NCI-H187 treated with DMSO at 0.1 percent for 48 hours (cell line): Measurements from ENCODE around the gene KCTD10.

Experiments
- DNase-seq: peaks from one replicate; lab custom pipeline; 2025; lab: John Stamatoyannopoulos, UW

Gene KCTD10, protein sequence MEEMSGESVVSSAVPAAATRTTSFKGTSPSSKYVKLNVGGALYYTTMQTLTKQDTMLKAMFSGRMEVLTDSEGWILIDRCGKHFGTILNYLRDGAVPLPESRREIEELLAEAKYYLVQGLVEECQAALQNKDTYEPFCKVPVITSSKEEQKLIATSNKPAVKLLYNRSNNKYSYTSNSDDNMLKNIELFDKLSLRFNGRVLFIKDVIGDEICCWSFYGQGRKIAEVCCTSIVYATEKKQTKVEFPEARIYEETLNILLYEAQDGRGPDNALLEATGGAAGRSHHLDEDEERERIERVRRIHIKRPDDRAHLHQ

DNA sequence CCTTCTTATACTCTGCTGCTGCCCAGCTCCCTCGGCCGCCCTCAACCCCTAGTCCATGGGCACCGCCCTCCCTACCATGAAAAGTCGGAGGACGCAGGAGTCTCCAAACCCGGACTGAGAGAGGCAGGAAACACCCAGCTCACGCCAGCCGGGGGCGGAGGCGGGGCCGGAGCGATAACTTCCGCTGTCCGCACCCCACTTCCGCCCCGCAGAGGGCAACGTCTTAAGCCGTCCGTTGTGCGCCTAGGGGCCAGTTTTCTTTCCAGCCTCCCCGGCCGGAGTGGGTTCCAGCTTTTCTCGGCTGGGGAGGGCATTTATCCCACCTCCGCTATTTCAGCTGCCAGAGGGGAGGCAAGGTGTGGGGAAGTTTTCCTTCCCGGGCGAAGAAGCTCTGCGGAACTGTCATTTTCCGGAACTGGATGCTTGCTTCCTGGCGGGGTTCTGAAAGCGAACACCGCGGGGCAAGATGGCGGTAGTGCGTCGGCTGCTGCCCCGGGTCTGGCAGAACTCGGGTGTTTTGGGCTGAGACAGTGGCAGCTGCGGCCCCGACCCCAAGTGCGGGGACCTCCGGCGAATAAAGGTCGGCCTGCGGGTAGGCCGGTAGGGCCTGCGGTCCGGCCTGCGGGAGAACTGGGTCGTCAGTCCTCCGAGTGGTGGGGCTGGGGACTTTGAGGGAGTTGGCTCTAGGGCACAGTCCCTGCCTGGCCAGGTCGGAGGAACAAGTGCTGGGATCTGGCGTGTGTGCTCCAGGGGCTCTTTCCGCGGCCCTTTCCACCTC lies at the start of gene KCTD10, which contains the start of gene UBE3B:
TSS of gene KCTD10 (minus strand) at position 116 of the 778 bp plus-strand sequence. CDS start at position 78, 38 bp downstream.
TSS of gene UBE3B (plus strand) at position 450 of the 778 bp plus-strand sequence. CDS start 5,918 bp downstream, outside the sequence.
- DNase-seq = peak; percentile 46

DNA sequence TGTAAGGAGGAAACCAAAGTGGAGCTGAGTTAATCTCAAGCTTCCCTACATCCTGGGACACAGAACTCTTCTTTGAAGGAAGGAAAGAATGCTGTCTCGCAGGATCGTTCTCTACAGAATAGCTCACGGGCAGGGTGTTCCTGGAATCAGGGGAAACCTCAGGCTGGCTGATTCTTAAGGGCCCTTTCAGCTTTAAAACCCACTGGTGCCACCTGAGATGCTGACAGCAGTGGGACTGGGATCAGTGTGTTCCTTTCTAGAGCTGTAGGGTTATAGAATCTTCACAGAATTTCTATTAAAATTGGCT lies 48.1 kb upstream of the KCTD10 start:
- no peak for DNase-seq

DNA sequence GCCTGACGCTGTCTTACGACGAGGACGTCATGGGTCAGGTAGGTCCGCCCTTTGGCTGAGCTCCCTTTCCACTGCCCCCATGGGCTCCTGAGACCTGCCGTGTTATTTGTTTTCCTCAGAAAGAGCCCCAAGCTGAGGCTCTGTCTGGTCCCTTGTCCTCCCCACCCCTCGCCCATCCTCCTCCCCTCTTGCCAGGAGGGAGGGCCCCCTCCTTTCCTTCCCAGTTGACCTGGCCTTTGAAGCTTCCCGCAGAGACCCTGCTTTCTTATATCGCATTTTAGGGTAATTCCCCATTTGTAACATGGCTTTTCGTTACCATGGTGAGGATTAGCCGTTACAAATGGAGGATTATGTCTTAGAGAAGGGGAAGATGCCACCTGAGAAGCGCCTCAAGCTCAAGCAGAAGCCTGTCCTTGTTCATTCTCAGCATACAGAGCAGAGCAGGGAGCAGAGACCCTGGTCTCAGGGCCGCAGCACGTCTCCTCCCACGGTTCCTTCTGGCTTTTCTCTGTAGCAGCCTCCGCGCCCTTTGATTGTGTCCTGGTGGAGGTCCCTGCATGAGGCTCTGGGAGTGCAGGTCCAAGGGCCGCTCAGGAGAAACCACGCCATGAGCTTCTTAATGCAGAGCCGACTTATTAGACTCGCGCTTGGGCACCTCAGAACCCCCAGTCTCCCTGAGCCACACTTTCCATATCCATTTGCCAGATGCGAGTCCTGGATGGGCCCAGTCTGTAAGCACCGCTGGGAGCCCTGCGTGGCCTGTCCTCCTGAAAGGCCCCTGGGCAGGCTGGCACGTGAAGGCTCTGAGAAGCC lies 47.6 kb upstream of the KCTD10 start:
- no peak for DNase-seq

DNA sequence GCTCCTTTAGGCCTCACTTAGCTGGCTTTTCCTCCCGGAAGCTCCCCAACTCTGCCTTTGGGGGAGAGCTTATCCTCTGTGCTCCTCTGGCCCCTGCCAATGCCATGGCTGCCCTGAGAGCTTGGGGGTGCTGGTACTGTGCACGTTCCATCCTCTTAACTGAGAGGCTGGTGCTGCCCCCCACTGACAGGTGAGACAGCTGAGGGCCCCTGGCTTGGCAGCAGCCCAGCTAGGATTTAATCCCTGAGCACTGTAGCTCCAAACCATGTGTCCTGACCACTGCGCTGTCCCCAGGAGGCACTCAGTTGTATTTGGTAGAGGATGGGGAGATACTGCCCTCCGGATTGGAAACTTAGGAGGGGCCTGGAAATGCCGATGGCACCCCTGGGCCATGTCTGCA lies 46.4 kb upstream of the KCTD10 start:
- no peak for DNase-seq

DNA sequence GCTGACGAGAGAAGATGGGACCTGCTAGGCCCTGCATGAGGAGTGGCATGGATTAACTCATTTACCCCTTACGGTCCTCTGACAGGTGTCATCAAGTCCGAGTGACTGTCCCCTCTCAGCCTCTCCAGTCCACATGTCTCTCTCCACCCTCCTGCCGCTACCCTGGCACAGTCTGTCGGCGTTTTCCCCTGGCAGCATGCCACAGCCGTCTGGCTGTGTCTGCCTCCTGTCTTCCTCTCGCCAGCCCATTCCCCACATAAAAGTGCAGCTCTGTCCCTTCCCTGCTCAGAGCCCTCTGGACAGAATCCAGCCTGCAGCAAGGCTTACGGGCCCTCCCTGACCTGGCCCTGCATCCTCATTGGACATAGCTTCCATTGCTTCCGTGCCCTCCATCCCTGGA lies 46.0 kb upstream of the KCTD10 start:
- no peak for DNase-seq

DNA sequence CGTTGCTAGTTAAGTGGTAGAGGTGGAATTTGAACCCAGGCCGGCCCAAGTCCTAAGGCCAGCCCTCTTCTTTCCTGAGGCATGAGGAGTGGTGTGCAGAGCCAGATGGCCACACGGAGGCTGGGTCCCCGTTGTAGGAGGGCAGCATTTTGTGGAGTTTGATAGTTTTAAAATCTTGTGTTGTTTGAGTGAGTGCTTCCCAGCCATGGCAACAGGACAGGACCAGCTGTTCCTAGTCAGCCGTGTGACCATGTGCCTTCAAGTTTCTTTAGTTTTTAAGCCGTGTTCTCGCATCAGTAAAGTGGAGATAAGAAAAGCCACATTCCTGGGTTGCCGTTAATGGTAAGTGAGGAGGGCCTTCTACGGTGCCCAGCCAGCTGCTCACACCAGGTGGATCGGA lies 44.7 kb upstream of the KCTD10 start:
- no peak for DNase-seq

DNA sequence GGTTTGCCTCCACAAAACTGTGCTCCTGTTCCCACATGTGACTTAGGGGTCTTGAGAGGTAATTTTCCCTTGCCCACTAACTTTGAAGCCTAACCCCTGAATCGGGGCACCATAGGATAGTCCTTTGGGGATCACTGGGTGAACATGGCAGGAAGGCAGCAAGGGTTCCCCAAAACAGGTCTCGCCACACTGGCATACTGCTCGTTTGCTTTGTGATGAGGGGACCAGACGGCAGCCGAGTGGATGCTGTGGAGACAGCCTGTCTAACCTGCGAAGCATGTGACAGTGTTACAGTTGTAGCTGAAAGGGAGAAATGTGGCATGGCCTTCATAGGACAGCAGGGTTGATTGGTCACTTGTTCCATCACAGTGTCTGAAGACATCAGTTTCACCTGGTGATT lies 42.7 kb upstream of the KCTD10 start:
- DNase-seq = no peak

DNA sequence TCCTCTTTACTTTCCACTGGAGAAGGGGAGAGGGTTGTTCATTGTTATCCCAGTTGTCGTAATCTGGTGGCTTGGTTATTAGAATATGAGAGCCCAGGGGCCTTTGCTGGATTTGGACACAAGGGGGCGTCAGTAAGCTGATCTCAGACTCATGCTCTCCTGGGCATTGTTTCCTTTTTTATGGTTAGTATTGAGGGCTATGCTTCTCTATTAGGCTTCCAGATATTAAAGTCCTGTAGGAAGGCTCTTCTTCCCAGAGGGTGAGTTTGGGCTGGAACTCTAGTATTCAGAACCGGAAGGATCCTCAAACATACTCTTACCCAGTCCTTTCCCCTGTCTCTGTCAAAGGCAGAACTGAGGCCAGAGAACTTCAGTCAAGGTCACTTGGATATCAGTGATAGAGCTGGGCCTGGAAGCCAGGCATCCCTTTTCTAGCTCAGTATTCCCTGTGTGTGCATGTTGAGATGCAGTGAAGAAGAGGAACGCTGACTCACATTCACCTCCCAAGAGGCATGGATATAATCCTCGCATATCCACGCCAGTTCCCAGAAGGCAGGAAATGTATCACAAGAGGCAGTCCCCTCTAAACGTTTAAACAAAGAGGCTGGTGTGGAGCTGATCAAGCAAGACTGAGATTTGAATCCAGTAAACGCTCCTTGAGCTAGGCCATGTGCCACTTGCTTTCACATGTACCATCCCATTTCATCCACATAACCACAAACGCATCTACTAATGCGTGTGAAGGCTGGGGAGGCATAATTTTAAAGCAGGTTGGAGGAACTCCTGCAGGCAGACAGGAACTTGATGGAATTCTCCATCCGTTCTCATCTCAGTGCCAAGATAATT lies 41.9 kb upstream of the KCTD10 start:
- DNase-seq = peak; percentile 72

DNA sequence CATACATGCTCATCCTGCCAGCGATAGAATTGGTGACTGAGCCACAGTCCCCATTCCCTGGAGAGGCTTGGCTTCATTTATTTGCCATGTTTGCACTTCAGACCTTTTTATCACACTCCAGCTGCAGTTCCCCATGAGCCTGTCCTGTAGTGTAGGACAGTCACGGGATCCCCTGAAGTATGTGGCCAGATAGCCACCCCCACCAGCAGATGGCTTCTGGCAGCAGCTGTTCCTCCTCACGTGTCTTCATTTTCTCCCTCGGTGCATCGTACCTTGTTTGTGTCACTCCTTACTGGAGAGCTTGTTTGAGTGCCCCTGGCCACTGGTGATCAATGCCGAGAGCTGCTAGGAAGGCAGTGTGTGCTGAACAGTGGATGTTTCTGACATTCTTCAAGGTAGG lies 40.5 kb upstream of the KCTD10 start:
- peak; percentile 99 for DNase-seq

DNA sequence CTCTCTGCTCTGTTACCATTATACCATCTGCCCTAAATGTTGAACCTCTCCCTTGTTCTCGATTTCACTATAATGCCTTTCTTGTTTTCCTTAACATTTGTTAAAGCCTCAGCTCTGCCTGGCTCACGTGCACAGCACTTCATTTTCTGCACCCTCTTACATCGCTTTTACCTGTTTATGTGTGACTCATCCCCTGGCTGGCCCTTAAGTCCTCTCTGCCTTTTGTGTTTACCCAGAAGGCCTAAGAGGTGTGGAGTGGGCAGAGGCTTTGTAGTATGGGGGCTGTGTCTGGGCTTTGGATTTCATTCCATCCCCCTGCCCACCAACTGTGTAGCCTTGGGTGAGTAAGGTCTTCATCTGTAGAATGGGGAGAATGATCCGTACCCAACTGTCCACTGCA lies 36.9 kb upstream of the KCTD10 start:
- peak; percentile 56 for DNase-seq

DNA sequence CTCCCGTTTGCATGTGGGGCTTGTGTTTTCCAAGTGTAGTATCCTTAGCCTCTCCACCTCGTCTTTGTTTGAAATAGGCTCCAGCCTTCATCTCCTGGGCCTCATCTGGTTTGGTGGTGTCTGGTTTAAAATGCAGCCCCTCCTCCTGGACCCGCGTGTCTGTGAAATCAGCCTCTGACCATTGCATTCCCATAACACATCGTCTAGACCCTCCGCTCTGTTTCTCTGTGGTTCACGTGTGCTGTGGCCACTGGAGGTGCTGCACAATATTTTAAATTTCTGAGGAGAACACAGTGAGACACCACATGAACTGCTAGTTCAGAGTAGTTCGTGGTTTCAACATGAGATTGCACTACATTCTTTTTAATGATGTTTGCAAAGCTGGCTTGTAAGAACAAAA lies 36.0 kb upstream of the KCTD10 start:
- DNase-seq = no peak

DNA sequence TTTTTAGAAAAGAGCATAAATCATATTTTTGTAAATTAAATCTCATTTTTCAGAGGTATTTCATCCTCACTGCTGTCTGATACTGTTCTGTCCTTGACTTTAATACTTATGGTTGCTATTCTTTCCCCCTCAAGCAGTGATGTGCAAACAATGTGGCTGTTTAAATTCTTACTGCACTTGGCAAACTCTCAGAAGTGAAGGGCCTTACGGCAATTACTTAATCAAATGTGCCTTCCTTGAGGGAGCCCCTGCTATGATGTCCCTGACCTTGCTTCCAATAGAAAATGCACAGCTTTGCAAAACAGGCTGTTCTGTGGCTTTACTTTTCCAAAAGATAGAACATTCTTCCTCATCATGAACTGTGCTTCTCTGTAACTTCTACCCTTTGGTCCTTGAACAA lies 35.5 kb upstream of the KCTD10 start:
- no peak for DNase-seq

DNA sequence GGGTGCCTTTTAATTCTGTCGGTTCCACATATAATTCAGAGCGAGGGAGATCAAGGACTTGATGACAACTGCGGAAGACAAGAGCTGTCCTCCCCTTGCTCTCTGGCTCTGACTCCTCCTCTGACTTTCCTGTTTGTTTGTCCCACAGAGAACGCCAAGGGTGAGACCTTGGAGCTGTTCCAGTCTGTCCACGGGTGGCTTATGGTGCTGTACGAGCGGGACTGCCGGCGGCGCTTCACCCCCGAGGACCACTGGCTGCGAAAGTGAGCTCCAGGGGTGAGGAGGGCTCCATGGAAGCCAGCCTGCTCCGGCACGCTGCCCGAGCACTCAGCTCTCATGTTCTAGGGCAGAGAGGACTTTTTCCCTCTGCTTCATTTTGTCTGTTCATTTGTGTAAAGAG lies 33.1 kb upstream of the KCTD10 start:
- DNase-seq = no peak

DNA sequence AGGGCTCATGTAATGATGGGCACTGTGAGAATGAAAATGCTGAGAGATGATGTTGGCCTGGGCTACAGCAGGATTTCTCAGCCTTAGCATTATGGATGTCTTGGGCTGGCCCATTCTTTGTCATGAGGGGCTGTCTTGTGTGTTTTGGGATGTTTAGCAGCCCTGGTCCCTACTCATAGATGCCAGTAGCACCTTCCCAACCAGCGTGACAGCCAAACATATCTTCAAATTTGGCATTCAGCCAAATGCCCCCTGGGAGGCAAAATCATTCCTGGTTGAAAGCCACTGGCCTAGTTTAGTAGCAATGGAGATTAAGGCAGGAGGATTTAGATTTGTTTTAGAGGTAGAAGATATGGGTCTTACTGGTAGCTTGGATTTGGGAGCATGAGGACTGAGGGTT lies 27.0 kb upstream of the KCTD10 start:
- no peak for DNase-seq

DNA sequence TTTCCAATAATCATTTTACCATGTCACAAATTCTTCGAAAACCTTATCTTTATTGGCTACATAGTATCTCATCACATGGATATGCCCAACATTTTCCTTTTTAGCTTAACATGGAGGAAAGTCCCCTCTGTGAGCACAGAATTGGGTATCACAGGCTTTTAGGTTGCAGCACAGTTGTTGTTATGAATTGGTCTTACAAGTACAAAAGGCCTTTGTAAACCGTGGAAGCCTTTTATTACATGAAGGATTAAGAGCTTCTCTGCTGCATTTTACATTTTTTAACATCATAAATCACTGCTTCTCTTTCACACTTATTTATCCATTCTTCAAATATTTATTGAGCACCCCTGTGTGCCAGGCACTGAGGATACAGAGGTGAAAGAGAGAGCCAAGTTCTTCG lies 26.5 kb upstream of the KCTD10 start:
- no peak for DNase-seq

DNA sequence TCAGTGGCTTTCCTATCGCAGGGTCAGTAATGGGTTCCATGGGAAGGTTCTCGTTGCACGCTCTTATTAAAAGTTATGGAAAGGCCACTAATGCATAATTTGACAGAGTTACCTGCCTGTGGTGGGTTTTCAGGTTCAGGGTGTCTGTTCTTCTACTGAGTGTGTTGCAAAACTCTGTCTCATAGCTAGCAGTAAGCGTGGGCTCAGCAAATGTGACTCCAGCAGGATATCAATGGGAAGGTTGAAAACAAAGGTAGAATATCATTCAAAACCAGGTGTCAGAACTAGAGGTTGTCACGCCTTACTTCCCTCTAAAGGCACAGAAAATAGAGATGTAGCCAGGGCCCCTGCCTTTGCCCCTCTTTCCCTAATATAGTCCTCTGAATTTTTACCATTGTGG lies 25.2 kb upstream of the KCTD10 start:
- no peak for DNase-seq

DNA sequence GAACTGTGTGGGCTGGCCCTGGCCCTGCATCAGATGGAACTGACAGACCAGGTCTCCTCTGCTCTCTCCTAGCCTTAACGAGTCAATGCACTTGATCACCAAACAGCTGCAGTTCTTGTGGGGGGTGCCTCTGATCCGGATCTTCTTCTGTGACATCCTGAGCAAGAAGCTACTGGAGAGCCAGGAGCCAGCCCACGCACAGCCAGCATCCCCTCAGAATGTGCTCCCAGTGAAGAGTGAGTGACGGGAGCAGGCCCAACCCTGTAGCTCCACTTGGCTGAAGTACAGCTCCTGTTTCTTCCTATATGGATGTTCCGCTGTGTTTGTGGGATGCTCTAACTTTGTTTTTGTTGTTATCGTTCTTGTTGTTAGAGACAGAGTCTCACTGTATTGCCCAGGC lies 24.2 kb upstream of the KCTD10 start:
- DNase-seq = no peak

DNA sequence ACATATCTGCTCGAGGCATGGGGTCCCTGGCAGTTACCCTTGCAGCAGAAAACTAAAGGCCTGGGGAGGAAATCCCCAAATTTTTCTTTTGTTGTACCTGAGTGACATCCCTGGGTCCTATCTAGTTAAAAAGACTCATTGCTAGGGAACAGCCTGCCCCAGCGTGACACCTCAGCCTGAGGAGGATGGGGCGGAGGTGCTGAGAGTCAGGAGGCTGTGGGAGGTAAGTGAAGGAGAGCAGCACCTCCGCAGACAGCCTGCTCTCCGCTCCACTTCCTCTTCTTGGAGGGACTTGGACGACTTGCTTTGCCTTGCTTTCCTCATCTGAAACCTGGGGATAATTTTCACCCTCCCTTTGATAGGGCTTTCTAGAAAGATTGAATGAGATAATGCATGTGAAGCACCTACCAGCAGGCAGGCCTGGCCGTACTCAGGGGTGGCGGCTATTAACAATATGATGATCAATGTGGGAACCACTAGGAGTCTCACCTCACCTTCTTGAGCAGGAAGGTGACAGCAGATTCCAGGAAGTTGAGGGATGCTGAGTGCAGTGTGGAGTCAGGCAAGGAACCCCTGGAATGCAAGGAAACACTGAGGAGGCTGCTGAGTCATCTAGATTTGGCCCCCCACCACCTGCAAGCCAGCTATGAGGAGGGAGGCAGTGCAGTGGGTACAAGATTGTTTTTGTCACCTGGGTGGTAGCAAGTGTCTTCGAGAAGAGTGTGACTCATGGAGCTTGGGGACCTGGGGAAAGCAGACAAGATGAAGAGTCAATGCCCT lies 23.5 kb upstream of the KCTD10 start:
- no peak for DNase-seq

DNA sequence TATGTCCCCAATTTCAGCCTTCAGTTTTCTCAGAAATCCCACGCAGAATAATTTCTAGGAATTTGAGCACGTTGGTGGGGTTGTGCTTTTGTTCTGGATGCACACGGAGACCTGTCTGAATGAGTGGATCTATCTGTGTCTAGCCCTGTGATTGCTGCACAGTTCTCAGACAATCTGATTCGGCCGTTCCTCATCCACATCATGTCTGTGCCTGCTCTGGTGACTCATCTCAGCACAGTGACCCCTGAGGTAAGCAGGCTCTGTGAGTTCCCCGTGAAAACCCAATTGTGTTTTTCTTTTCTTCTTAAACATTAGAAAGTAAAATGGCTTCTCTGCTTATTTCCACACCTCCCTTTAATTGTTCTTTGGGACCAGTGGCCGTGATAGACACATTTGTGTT lies 20.6 kb upstream of the KCTD10 start:
- DNase-seq = no peak

DNA sequence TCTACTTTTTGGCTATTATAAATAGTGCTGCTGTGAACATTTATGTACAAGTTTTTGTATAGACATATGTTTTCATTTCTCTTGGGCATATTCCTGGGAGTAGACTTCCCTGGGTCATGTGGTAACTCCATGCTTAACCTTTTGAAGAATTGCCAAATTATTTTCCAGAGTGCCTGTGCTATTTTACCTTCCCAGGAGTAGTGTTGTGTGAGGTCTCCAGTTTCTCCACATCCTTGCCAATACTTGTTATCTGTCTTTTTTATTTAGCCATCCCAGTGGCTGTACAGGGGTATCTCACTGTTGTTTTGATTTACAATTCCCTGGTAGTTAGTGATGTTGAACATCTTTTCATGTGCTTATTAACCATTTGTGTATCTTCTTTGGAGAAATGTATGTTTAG lies 19.2 kb upstream of the KCTD10 start:
- no peak for DNase-seq

DNA sequence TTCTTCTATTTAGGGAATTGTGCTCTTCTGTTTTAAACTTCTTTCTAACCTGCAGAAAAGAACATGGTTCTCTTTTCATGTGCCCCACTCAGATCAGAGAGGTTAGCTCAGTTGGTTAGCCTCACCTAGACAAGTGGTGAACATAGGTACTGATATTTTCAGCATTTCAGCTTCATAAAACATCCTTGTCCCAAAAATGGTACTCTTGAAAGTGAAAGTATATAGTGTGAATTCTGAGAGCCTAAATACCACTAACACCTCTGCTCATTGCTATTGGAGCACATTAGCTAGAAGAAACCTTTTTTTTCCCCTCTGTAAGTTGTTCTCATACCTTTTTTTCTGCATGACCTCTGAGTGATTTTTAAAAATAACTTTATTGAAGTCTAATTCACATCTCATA lies 17.9 kb upstream of the KCTD10 start:
- DNase-seq = no peak
